ENCODE measurements around the gene KCNA2.
A peak's percentile ranks its signal among the peaks of the same experiment; 100 is the strongest.

The KCNA2 gene

GRCh38 chr1:110628323-110629105 lies 22.4 kb upstream of the KCNA2 start:
- DNase-seq: no peak

DNA sequence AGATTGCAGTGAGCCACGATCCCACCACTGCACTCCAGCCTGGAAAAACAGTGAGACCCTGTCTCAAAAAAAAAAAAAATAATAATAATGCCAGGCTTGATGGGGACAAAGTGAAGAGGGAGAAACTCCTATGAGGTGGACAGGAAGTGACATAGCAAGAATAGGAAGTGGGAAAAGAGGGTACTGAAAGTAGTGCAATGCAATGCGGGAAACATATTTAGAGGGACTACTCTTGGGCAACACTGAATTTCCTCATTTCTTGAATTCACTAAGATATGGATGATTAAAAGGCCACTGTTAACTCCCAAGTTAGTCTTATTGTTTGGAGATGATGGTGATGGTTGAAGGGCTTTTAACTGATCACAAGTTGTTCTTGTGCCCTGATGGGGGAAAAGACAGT lies 21.6 kb upstream of the KCNA2 start:
- no peak for DNase-seq

- no peak for DNase-seq
Measured at GRCh38 chr1:110626889-110627288, 20.7 kb upstream of the KCNA2 start.

DNA sequence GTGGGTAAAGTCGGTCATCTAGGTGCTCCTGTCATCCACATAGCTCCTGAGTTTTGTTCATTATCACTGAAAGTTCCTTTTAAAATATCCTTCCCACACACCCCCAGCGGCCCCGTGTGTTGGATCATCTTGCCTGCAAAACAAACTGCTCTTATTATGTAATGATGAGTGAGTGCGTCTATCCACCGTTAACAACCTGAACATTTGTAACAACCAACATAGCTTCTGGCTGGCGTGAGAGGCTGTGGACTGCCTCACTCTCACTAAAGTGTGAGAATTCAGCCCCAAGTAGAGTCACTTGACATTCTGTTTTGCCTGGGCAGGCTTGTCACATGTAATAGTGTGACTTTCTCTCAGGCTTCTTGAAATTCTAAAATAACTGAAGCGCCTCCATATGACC lies 14.5 kb upstream of the KCNA2 start:
- no peak for DNase-seq

GRCh38 chr1:110620250-110620615 lies 14.1 kb upstream of the KCNA2 start:
- DNase-seq: no peak

- DNase-seq: peak; percentile 84
Measured at GRCh38 chr1:110619412-110620249, 13.5 kb upstream of the KCNA2 start.

- DNase-seq: no peak
Measured at GRCh38 chr1:110618668-110619067, 12.5 kb upstream of the KCNA2 start.

DNA sequence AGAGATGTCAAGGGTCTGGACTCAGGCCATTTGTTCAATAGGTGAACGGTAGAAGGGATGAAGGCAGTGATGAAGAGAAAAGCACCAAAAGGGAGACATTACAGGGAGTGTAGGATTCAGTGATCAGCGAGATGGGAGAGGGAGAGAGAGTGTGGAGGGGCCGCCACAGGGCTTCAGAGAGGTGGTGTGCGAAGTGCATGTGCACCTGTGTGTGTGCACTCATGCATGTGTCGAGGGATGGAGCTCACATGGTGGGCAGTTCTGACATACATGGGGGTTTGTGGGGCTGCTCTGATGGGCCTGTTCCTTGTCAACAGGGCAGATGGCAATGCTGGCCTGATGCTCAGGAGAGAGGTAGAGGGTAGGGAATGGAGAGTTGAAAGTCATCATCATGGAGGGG lies 11.4 kb upstream of the KCNA2 start:
- no peak for DNase-seq

GRCh38 chr1:110617116-110617515 lies 11.0 kb upstream of the KCNA2 start:
- DNase-seq: no peak

- no peak for DNase-seq
Measured at GRCh38 chr1:110616587-110616986, 10.4 kb upstream of the KCNA2 start.

DNA sequence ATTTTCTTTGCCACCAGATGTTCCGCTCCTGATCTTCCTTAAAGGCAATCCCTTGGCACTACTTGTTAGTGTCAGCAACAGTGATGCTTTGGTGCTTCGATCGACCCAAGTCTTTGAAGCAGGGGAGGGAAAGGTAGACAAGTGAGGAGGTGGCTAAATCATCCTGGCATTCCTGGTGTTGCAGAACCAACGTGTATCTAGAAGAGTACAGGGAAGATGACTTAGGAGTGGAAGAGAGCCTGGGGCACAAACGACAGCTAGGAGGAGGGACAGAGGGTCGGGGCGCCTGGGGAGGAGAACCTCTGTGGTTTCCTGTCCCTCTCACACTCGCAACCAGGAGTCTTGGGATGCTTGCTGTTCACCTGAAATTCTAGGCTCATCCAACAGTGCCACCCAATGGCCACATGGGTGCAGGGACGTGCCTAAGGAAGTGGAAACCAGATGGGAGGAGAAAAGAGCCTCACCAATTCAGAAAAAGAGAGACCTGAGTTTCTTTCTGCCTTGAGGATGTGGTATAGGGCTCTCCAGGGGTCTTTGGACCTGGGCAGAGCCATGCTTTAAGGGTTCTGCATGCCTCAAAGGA lies 9.5 kb upstream of the KCNA2 start:
- DNase-seq: peak in 1 of 2 experiments; percentile 30

DNA sequence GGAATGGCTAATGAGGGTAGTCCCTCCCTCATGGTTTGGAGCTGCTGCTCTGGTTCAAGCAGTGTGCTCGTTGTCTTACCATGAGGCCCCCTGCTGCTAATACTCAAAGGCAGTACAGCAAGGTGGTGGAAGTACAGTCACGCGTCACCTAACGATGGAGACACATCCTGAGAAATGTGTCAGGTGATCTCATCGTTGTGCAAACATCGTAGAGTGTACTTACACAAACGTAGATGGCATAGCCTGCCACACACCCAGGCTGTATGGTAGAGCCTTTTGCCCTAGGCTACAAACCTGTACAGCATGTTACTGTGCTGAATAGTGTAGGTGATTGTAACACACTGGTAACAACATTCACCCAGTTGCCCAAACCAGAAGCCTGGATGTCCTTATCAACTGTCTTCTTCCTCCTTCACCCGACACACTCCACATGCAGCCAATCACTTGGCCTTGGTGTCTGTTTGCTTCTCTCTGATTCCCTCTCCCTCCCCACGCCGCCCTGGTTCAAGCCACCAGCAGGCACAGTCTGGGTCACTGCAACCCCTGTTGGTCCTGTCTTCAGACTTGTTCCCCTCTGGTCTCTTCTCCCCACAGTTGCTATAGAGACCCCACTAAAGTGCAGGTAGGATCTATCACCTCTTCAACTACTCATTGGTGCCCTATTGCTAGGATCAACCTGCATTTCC lies 6.0 kb upstream of the KCNA2 start:
- no peak for DNase-seq

- DNase-seq: no peak
Measured at GRCh38 chr1:110610696-110611286, 4.6 kb upstream of the KCNA2 start.

- DNase-seq: no peak
Measured at GRCh38 chr1:110610084-110610483, 3.9 kb upstream of the KCNA2 start.

- no peak for DNase-seq
Measured at GRCh38 chr1:110608247-110608646, 2.1 kb upstream of the KCNA2 start.

- DNase-seq: no peak
Measured at GRCh38 chr1:110607536-110608230, 1.5 kb upstream of the KCNA2 start.

DNA sequence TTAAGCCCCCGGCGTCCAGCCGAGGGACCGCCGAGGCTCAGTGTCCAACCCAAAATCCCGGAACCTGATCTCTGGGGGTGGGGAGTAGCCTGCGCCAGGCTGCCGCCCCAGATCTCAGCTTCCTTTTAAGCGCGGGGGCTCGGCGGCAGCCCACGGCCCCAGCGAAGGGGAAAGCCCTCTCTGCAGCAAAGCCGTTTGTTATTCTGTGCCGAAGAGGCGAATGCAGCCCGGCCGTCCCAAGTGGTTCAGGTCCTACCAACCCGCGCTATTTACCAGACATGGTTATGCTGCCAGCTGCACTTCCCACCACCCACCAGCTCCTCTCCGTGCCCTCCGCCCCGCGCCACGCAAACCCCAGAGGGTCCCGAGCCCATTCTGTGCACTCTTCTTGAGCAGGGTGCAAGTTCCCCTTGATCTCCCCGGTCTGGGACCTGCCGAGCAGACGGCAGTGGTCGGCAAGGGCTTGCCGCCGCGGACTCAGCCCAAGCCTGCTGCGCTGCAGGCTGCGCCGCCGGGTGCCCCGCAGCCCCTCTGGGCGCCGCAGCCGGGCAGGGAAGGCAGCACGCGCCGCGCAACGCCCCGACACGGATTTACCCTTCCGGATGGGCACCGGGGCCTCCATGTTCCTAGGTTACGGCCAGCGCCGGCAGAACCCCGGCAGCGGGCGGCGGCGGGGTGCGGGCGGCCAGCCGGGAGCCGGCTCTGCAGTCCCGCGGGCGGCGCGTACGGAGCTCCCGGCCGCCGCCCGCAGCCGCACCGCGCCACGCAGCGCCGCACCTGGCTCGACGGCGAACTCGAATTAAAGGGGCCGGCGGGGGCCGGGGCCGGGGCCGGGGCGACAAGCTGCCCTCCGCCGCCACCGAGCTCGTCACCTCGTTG lies 738 bp upstream of the KCNA2 start:
- no peak for DNase-seq

- DNase-seq: no peak
Measured at GRCh38 chr1:110605446-110605845, 712 bp downstream of the KCNA2 start.

GRCh38 chr1:110604586-110605148 lies 1.5 kb downstream of the KCNA2 start:
- DNase-seq: no peak

DNA sequence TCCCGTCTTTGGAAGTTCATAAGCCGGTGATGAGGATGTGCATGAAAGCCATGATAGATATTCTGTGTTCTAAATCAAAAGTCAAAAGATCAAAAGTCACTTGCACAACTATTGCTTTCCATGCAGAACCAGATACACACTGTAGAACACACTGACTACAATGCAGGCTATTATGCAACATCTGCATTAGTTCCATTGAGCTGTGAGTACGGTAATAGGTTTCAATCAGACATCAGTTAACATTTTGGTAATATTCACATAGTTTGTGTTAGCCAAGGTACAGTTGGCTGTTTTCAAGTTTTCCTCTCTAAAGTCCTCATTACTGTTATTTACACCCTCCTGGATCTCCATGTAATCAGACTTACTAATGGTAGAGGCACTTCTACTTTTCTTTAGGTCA lies 3.1 kb downstream of the KCNA2 start:
- no peak for DNase-seq

GRCh38 chr1:110602466-110602865 lies 3.7 kb downstream of the KCNA2 start:
- no peak for DNase-seq
